Measurements from ENCODE around the gene UBAC1.

DNA sequence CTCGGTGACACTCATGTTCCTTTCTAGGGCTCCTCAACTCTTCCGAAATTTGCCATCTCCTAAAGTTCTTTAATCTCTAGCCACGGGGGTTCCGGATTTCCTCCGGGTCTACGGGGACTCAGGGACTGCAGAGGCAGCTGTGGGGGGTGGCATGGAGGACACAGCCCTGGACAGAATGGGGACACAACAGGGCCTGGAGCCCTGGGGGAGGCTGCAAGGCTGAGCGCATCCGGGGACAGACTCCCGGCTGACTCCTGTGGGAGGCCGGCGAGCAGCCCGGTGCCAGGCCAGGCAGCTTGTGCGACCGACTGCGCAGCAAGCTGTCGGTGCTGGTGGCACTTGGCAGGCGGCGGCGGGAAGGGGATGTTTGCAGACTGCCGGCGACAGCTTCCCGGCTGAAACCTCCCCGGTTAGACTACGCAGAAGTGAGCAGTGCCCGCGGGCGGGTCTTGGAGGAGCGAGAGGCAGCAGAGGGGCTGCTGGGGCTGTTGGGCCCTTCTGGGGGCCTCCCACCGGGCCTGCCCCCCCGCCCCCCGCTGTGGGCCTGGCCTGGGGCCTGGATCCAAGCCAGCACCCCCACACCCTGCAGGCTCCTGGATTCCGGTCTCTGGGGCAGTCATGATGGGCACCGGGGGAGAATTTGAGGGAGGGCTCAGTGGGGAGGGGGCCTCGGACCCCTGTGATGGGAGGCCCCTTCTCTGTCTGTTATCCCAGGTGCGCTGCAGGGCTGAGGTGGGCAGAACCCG is 28.7 kb upstream of the UBAC1 start:
- TF ChIP-seq, protein P1, sequence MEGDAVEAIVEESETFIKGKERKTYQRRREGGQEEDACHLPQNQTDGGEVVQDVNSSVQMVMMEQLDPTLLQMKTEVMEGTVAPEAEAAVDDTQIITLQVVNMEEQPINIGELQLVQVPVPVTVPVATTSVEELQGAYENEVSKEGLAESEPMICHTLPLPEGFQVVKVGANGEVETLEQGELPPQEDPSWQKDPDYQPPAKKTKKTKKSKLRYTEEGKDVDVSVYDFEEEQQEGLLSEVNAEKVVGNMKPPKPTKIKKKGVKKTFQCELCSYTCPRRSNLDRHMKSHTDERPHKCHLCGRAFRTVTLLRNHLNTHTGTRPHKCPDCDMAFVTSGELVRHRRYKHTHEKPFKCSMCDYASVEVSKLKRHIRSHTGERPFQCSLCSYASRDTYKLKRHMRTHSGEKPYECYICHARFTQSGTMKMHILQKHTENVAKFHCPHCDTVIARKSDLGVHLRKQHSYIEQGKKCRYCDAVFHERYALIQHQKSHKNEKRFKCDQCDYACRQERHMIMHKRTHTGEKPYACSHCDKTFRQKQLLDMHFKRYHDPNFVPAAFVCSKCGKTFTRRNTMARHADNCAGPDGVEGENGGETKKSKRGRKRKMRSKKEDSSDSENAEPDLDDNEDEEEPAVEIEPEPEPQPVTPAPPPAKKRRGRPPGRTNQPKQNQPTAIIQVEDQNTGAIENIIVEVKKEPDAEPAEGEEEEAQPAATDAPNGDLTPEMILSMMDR (IDR thresholded peaks at IDR 0.05) = no peak
- no peak for TF ChIP-seq POLR2A (IDR thresholded peaks at IDR 0.05)
- no peak for TF ChIP-seq EP300 (IDR thresholded peaks at IDR 0.05)
